H9 (cell line): ENCODE measurements around the gene TAF13. TPM values are rescaled to one million over a fixed set of nuclear protein-coding genes. Genes with fewer than 3 reads are reported as not detected.
A peak's percentile ranks its signal among the peaks of the same experiment; 100 is the strongest.

ENCODE experiments used
- DNase-seq: peaks from one replicate; pipeline ENCODE4 v3.0.0-alpha.2; 2017
- H2AFZ ChIP-seq: one replicate; pipeline ENCODE4 v1.6.1; 2013; ENCODE audit warnings: mild to moderate bottlenecking, low read length, control low read depth, moderate library complexity
- H2AK5ac ChIP-seq: 2 replicates; pipeline ENCODE4 v1.6.1; 2013; ENCODE audit warnings: low read length, control low read depth, mixed read lengths; ENCODE audit not compliant: insufficient read length
- H2BK120ac ChIP-seq: one replicate; pipeline ENCODE4 v1.6.1; 2013; ENCODE audit warnings: low read depth, mild to moderate bottlenecking, low read length, control low read depth, inconsistent platforms; ENCODE audit not compliant: poor library complexity, severe bottlenecking
- H2BK12ac ChIP-seq: 2 replicates; pipeline ENCODE4 v1.6.1; 2013; ENCODE audit warnings: low read length, control low read depth, mixed read lengths, low read depth; ENCODE audit not compliant: insufficient read length
- H2BK15ac ChIP-seq: 2 replicates; pipeline ENCODE4 v1.6.1; 2013; ENCODE audit warnings: low read depth, low read length, control low read depth
- H2BK20ac ChIP-seq: one replicate; pipeline ENCODE4 v1.6.1; 2013; ENCODE audit warnings: low read depth, mild to moderate bottlenecking, low read length, control low read depth, inconsistent platforms; ENCODE audit not compliant: poor library complexity, severe bottlenecking
- H2BK5ac ChIP-seq: 2 replicates; pipeline ENCODE4 v1.6.1; 2013; ENCODE audit warnings: low read length, control low read depth, mixed read lengths; ENCODE audit not compliant: insufficient read length
- H3K14ac ChIP-seq: 2 replicates; pipeline ENCODE4 v1.6.1; 2013; ENCODE audit warnings: low read length, control low read depth; ENCODE audit not compliant: insufficient read depth
- H3K18ac ChIP-seq: 2 replicates; pipeline ENCODE4 v1.6.1; 2013; ENCODE audit warnings: low read depth, mild to moderate bottlenecking, mixed read lengths, low read length, control low read depth; ENCODE audit not compliant: insufficient read length
- H3K23ac ChIP-seq: 2 replicates; pipeline ENCODE4 v1.6.1; 2013; ENCODE audit warnings: low read length, control low read depth, mixed read lengths, low read depth; ENCODE audit not compliant: insufficient read length
- H3K23me2 ChIP-seq: 2 replicates; pipeline ENCODE4 v1.6.1; 2013; ENCODE audit warnings: low read depth, mild to moderate bottlenecking, mixed read lengths, low read length, control low read depth; ENCODE audit not compliant: insufficient read length, poor library complexity, severe bottlenecking
- H3K27ac ChIP-seq: 2 replicates; pipeline ENCODE4 v1.5.1; 2013; ENCODE audit warnings: low read length, control low read depth, mixed read lengths, low read depth; ENCODE audit not compliant: insufficient read length
- H3K27me3 ChIP-seq: 2 replicates; pipeline ENCODE4 v1.6.1; 2013; ENCODE audit warnings: low read length, control low read depth, inconsistent platforms; ENCODE audit not compliant: insufficient read depth
- H3K4ac ChIP-seq: 2 replicates; pipeline ENCODE4 v1.6.1; 2013; ENCODE audit warnings: low read depth, mild to moderate bottlenecking, control low read depth, inconsistent platforms, low read length, moderate library complexity
- H3K4me1 ChIP-seq: 2 replicates; pipeline ENCODE4 v1.6.1; 2013; ENCODE audit warnings: low read length, control low read depth, inconsistent platforms; ENCODE audit not compliant: insufficient read depth
- H3K4me2 ChIP-seq: 2 replicates; pipeline ENCODE4 v1.6.1; 2013; ENCODE audit warnings: low read length, control low read depth, mixed read lengths; ENCODE audit not compliant: insufficient read length, insufficient read depth
- H3K56ac ChIP-seq: 2 replicates; pipeline ENCODE4 v1.6.1; 2013; ENCODE audit warnings: low read depth, mild to moderate bottlenecking, mixed read lengths, low read length, control low read depth; ENCODE audit not compliant: insufficient read length
- H3K79me1 ChIP-seq: 2 replicates; pipeline ENCODE4 v1.6.1; 2013; ENCODE audit warnings: low read depth, mild to moderate bottlenecking, moderate library complexity, low read length, control low read depth, inconsistent platforms; ENCODE audit not compliant: insufficient read depth, poor library complexity, severe bottlenecking
- H3K79me2 ChIP-seq: 2 replicates; pipeline ENCODE4 v1.6.1; 2013; ENCODE audit warnings: low read length, control low read depth, inconsistent platforms; ENCODE audit not compliant: insufficient read depth
- H3K9ac ChIP-seq: 2 replicates; pipeline ENCODE4 v1.6.1; 2013; ENCODE audit warnings: low read length, control low read depth, mixed read lengths; ENCODE audit not compliant: insufficient read length; ENCODE audit errors: extremely low read depth
- H3K9me3 ChIP-seq: one replicate; pipeline ENCODE4 v1.6.1; 2013; ENCODE audit warnings: low read depth, low read length, inconsistent platforms; ENCODE audit not compliant: control insufficient read depth
- H3T11ph ChIP-seq: one replicate; pipeline ENCODE4 v1.6.1; 2013; ENCODE audit warnings: mild to moderate bottlenecking, low read length, control low read depth, inconsistent platforms
- H4K20me1 ChIP-seq: one replicate; pipeline ENCODE4 v1.6.1; 2013; ENCODE audit not compliant: control insufficient read depth, insufficient read length, insufficient read depth
- H4K5ac ChIP-seq: 2 replicates; pipeline ENCODE4 v1.6.1; 2013; ENCODE audit warnings: low read depth, mild to moderate bottlenecking, mixed read lengths, low read length, control low read depth; ENCODE audit not compliant: insufficient read length
- H4K8ac ChIP-seq: replicated peaks from 2 replicates; pipeline ENCODE4 v1.6.1; 2013; ENCODE audit warnings: low read length, control low read depth, mixed read lengths, low read depth; ENCODE audit not compliant: insufficient read length
- H4K91ac ChIP-seq: 2 replicates; pipeline ENCODE4 v1.6.1; 2013; ENCODE audit warnings: low read depth, mild to moderate bottlenecking, moderate library complexity, mixed read lengths, low read length, control low read depth; ENCODE audit not compliant: insufficient read length
- H3K27ac Mint-ChIP-seq, 3 experiments: 2 replicates in 2 of 3; 3 replicates in 1 of 3; pipeline ENCODE4 v1.8.0; 2020 to 2021; ENCODE audit warnings: mixed read lengths in 3 of 3, mild to moderate bottlenecking in 1 of 3, moderate library complexity in 1 of 3
- H3K27me3 Mint-ChIP-seq: 2 replicates; pipeline ENCODE4 v1.8.0; 2021; ENCODE audit warnings: low read depth, mild to moderate bottlenecking, moderate library complexity, mixed read lengths
- H3K36me3 Mint-ChIP-seq, 3 experiments: 2 replicates in 2 of 3; 3 replicates in 1 of 3; pipeline ENCODE4 v1.8.0; 2020 to 2021; ENCODE audit warnings: low read depth in 3 of 3, mixed read lengths in 3 of 3; ENCODE audit not compliant: insufficient read depth in 1 of 3
- H3K4me1 Mint-ChIP-seq, 2 experiments: 2 replicates each; pipeline ENCODE4 v1.8.0; 2020; ENCODE audit warnings: mixed read lengths in 2 of 2
- H3K4me3 Mint-ChIP-seq, 2 experiments: 2 replicates in 1 of 2; 3 replicates in 1 of 2; pipeline ENCODE4 v1.8.0; 2020 to 2021; ENCODE audit warnings: mild to moderate bottlenecking in 2 of 2, mixed read lengths in 2 of 2, moderate library complexity in 1 of 2
- H3K9me3 Mint-ChIP-seq, 2 experiments: 2 replicates in 1 of 2; 3 replicates in 1 of 2; pipeline ENCODE4 v1.8.0; 2020; ENCODE audit warnings: mild to moderate bottlenecking in 2 of 2, mixed read lengths in 2 of 2, moderate library complexity in 1 of 2
- CTCF ChIP-seq: fragments of 200-600 bp; sonication (generic); conservative IDR thresholded peaks from 3 replicates; pipeline ENCODE4 v1.8.0; 2021; ENCODE audit warnings: antibody characterized with exemption, mild to moderate bottlenecking
- WGBS: extraction: QIAGEN DNeasy Blood & Tissue Kit; methylation state at CpG from one replicate; pipeline ENCODE4 v1.1.7; 2013; ENCODE audit warnings: missing lambda C conversion rate, low lambda C conversion rate, mixed read lengths; ENCODE audit not compliant: insufficient read length; ENCODE audit errors: extremely low coverage; 5-methylcytosine and 5-hydroxymethylcytosine counted together
- total RNA-seq: library from RNA; stranded (reverse); gene quantifications from 2 replicates; pipeline ENCODE4 v1.2.1, GENCODE V29; 2021

TAF13 gene
- total RNA-seq, 1 experiment from 2014 or later = 50.9 TPM

- Histone ChIP-seq H4K5ac (no peak overlapping the region), H2BK20ac (no peak overlapping the region), H2BK12ac (no peak overlapping the region), H4K91ac (no peak overlapping the region), H4K20me1 (no peaks in the 10 kb centered on the region), H3K9ac (peak overlapping the region; percentile 8), H4K8ac (no peak overlapping the region), H3K23ac (no peak overlapping the region), H3K27me3 (no peaks in the 10 kb centered on the region), H3K14ac (no peak overlapping the region), H2BK15ac (no peak overlapping the region), H3K79me2 (no peaks in the 10 kb centered on the region), H3K56ac (no peak overlapping the region), H2BK120ac (no peak overlapping the region), H3K4me2 (peak overlapping the region; percentile 63), H3K79me1 (no peaks in the 10 kb centered on the region), H3K23me2 (peaks cover 7% of the 10 kb centered on the region), H2BK5ac (no peak overlapping the region), H3K4ac (no peak overlapping the region), H2AK5ac (no peak overlapping the region), H2AFZ (no peak overlapping the region), H3K18ac (no peak overlapping the region), H3K27ac (no peak overlapping the region), H3T11ph (no peak overlapping the region), H3K9me3 (no peaks in the 10 kb centered on the region), H3K4me1 (no peaks in the 10 kb centered on the region)
- Mint-ChIP-seq H3K36me3 (no peaks in the 10 kb centered on the region), H3K4me3 (peak overlapping the region; percentile 83 to 95), H3K27me3 (peaks cover 2% of the 10 kb centered on the region; the same call in 1 of the 2 replicates), H3K27ac (no peak overlapping the region; a peak in 2 of 7 replicates), H3K4me1 (peaks cover 11 to 12% of the 10 kb centered on the region in 2 experiments), H3K9me3 (no peaks in the 10 kb centered on the region)
- TF ChIP-seq CTCF = no peak
- DNase-seq = peak; percentile 38
- no CpG with 5 or more reads among the region's 44 CpGs for WGBS
These were observed 34.7 kb downstream of the TAF13 start for GRCh38 chr1:109040989-109041620.
